Neural progenitor cell (in vitro differentiated cells): ENCODE data around the gene FAM131C. TPM values are rescaled to one million over a fixed set of nuclear protein-coding genes. Genes with fewer than 3 reads are reported as not detected.

Experiments used
- DNase-seq: peaks from one replicate; pipeline ENCODE4 v3.0.0-alpha.2; 2016; ENCODE audit warnings: low spot score
- H2AFZ ChIP-seq: fragments of 200-600 bp; sonication (generic); replicated peaks from 2 replicates; pipeline ENCODE4 v1.6.1; 2016; ENCODE audit warnings: antibody characterized with exemption
- H3F3A ChIP-seq: fragments of 200-600 bp; sonication (generic); 2 replicates; pipeline ENCODE4 v1.6.1; 2016; ENCODE audit warnings: antibody characterized with exemption, low read depth
- H3K27ac ChIP-seq: fragments of 200-600 bp; sonication (generic); 2 replicates; pipeline ENCODE4 v1.5.1; 2016; ENCODE audit warnings: mild to moderate bottlenecking
- H3K27me3 ChIP-seq: fragments of 200-600 bp; sonication (generic); 2 replicates; pipeline ENCODE4 v1.6.1; 2016; ENCODE audit warnings: mild to moderate bottlenecking, moderate library complexity
- H3K36me3 ChIP-seq: fragments of 200-600 bp; sonication (generic); 2 replicates; pipeline ENCODE4 v1.5.1; 2016
- H3K4me1 ChIP-seq: fragments of 200-600 bp; sonication (generic); 2 replicates; pipeline ENCODE4 v1.6.1; 2016; ENCODE audit warnings: mixed run types
- H3K4me2 ChIP-seq: fragments of 200-600 bp; sonication (generic); 2 replicates; pipeline ENCODE4 v1.6.1; 2016
- H3K4me3 ChIP-seq: fragments of 200-600 bp; sonication (generic); 2 replicates; pipeline ENCODE4 v1.5.1; 2016
- H3K79me2 ChIP-seq: fragments of 200-600 bp; sonication (generic); 2 replicates; pipeline ENCODE4 v1.6.1; 2016; ENCODE audit warnings: low read depth
- H3K9ac ChIP-seq: fragments of 200-600 bp; sonication (generic); 2 replicates; pipeline ENCODE4 v1.6.1; 2016
- H3K9me3 ChIP-seq: fragments of 200-600 bp; sonication (generic); 2 replicates; pipeline ENCODE4 v1.5.1; 2016; ENCODE audit warnings: low read depth
- H4K20me1 ChIP-seq: fragments of 200-600 bp; sonication (generic); 2 replicates; pipeline ENCODE4 v1.6.1; 2016; ENCODE audit warnings: low read depth
- H3K27ac Mint-ChIP-seq: 3 replicates; pipeline ENCODE4 v1.8.0; 2021; ENCODE audit warnings: mixed read lengths
- H3K27me3 Mint-ChIP-seq: 2 replicates; pipeline ENCODE4 v1.8.0; 2022; ENCODE audit warnings: low read depth, mild to moderate bottlenecking, inconsistent platforms, moderate library complexity, mixed read lengths; ENCODE audit not compliant: insufficient read depth
- H3K36me3 Mint-ChIP-seq: 3 replicates; pipeline ENCODE4 v1.8.0; 2021; ENCODE audit warnings: mixed read lengths
- H3K4me1 Mint-ChIP-seq: 3 replicates; pipeline ENCODE4 v1.8.0; 2021; ENCODE audit warnings: mixed read lengths
- H3K4me3 Mint-ChIP-seq: 3 replicates; pipeline ENCODE4 v1.8.0; 2021; ENCODE audit warnings: mild to moderate bottlenecking, moderate library complexity, mixed read lengths
- H3K9me3 Mint-ChIP-seq: 3 replicates; pipeline ENCODE4 v1.8.0; 2020; ENCODE audit warnings: mixed read lengths
- EZH2 ChIP-seq: fragments of 200-600 bp; sonication (generic); IDR thresholded peaks from 2 replicates; pipeline ENCODE4 v1.6.1; 2017; ENCODE audit warnings: antibody characterized with exemption, mild to moderate bottlenecking, moderate library complexity
- EZH2phosphoT487 ChIP-seq: fragments of 200-600 bp; sonication (generic); IDR thresholded peaks from 2 replicates; pipeline ENCODE4 v1.6.1; 2017; ENCODE audit warnings: antibody characterized with exemption
- total RNA-seq: library from RNA; depleted of rRNA; stranded (reverse); fragments of >200 nt; gene quantifications from 2 replicates; pipeline ENCODE4 v1.2.3, GENCODE V29; 2015; ENCODE audit warnings: low replicate concordance
- TF ChIP-seq, protein P1 (sequence below): fragments of 200-600 bp; sonication (generic); IDR thresholded peaks from 2 replicates; pipeline ENCODE4 v1.5.1; 2017; ENCODE audit warnings: antibody characterized with exemption, mild to moderate bottlenecking

FAM131C gene
- total RNA-seq, 1 donor from 2014 or later, result 0.13 TPM

DNA sequence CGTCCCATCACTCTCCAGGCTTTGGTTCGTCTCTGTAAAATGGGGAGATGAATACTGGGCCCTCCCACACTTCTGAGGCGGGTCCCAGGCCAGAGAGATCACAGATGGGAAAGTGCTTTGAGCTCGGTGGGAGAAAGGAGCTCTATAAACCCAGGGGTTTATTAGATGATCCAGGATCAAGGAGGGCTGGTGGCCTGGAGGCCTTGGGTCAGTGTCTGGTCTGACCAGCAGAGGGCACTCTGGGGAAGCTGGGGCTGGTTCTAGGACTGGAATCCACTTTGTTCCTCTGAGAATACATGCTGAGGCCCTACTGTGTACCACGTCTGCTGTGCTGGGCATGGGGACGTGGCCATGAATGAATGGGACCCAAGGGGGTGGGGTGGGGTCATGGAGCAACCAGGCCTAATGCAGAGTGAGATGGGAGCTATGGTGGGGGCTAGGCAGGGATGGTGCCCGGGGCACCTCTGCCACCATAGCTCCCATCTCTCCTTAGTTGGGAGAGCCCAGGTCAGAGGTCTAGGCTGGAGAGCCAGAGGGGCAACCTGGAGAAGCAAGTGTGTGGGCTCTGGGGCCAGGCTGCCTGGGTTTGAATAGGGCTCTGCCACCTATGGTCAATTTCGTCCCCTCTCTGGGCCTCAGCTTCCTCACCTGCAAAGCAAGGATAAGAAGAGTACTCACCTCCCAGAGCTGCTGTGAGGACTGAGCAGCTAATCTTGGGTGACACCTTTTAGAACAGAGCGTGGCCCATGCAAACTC, 9.0 kb upstream of the FAM131C start:
- Histone ChIP-seq H3K27me3 (no peaks in the 10 kb centered on the region), H3K9ac (no peak overlapping the region), H3K79me2 (no peaks in the 10 kb centered on the region), H3K4me3 (no peak overlapping the region), H3K36me3 (no peaks in the 10 kb centered on the region), H3K4me1 (peaks cover 6% of the 10 kb centered on the region), H3F3A (no peaks in the 10 kb centered on the region), H3K27ac (no peak overlapping the region), H3K9me3 (no peaks in the 10 kb centered on the region), H4K20me1 (no peaks in the 10 kb centered on the region), H2AFZ (no peak overlapping the region), H3K4me2 (no peak overlapping the region)
- peak overlapping the region; percentile 64 for H3K4me3 Mint-ChIP-seq
- peak overlapping the region; percentile 91 for H3K27ac Mint-ChIP-seq
- no peaks in the 10 kb centered on the region for H3K36me3 Mint-ChIP-seq
- H3K27me3 Mint-ChIP-seq, result peaks cover 14% of the 10 kb centered on the region
- H3K9me3 Mint-ChIP-seq, result no peaks in the 10 kb centered on the region
- peaks cover 17% of the 10 kb centered on the region for H3K4me1 Mint-ChIP-seq
- peak; percentile 84 for DNase-seq
- TF ChIP-seq EZH2, result no peak
- TF ChIP-seq, protein P1, sequence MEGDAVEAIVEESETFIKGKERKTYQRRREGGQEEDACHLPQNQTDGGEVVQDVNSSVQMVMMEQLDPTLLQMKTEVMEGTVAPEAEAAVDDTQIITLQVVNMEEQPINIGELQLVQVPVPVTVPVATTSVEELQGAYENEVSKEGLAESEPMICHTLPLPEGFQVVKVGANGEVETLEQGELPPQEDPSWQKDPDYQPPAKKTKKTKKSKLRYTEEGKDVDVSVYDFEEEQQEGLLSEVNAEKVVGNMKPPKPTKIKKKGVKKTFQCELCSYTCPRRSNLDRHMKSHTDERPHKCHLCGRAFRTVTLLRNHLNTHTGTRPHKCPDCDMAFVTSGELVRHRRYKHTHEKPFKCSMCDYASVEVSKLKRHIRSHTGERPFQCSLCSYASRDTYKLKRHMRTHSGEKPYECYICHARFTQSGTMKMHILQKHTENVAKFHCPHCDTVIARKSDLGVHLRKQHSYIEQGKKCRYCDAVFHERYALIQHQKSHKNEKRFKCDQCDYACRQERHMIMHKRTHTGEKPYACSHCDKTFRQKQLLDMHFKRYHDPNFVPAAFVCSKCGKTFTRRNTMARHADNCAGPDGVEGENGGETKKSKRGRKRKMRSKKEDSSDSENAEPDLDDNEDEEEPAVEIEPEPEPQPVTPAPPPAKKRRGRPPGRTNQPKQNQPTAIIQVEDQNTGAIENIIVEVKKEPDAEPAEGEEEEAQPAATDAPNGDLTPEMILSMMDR, result peak; percentile 92

DNA sequence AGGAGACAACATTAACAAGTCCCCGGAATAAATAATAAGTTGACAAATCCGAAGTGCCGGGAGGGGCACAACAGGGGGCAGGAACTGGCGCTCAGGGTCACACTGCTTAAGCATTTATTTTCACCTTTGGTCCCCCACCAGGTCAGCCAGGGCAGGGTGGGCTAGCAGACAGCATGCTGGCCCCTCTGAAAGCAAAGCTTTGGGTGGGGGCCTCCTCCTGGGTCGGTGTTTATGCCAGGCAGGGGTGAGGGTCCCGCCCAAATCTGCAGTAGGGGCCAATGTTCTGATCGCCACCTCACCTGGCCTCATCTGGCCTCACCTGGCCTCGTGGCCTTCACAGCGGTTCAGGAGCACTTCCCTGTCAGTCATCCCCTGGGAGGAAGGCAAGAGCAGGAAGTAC, 8.2 kb upstream of the FAM131C start:
- H3F3A ChIP-seq, result no peaks in the 10 kb centered on the region
- TF ChIP-seq, protein P1, result no peak
- no peak for TF ChIP-seq EZH2phosphoT487
- no peak for TF ChIP-seq EZH2
- H3K4me1 ChIP-seq, result peaks cover 6% of the 10 kb centered on the region
- DNase-seq, result no peak
- H3K27me3 Mint-ChIP-seq, result peaks cover 16% of the 10 kb centered on the region
- peaks cover 5% of the 10 kb centered on the region for H3K27me3 ChIP-seq
- no peaks in the 10 kb centered on the region for H3K36me3 ChIP-seq
- no peak overlapping the region for H3K4me3 Mint-ChIP-seq
- H3K4me1 Mint-ChIP-seq, result peaks cover 22% of the 10 kb centered on the region
- H3K27ac ChIP-seq, result no peak overlapping the region
- H3K9ac ChIP-seq, result no peak overlapping the region
- no peaks in the 10 kb centered on the region for H3K79me2 ChIP-seq
- no peak overlapping the region for H3K4me3 ChIP-seq
- no peak overlapping the region for H2AFZ ChIP-seq
- no peaks in the 10 kb centered on the region for H3K36me3 Mint-ChIP-seq
- H3K9me3 Mint-ChIP-seq, result no peaks in the 10 kb centered on the region
- H3K27ac Mint-ChIP-seq, result peak overlapping the region; percentile 63
- H3K9me3 ChIP-seq, result no peaks in the 10 kb centered on the region
- no peak overlapping the region for H3K4me2 ChIP-seq
- H4K20me1 ChIP-seq, result no peaks in the 10 kb centered on the region

DNA sequence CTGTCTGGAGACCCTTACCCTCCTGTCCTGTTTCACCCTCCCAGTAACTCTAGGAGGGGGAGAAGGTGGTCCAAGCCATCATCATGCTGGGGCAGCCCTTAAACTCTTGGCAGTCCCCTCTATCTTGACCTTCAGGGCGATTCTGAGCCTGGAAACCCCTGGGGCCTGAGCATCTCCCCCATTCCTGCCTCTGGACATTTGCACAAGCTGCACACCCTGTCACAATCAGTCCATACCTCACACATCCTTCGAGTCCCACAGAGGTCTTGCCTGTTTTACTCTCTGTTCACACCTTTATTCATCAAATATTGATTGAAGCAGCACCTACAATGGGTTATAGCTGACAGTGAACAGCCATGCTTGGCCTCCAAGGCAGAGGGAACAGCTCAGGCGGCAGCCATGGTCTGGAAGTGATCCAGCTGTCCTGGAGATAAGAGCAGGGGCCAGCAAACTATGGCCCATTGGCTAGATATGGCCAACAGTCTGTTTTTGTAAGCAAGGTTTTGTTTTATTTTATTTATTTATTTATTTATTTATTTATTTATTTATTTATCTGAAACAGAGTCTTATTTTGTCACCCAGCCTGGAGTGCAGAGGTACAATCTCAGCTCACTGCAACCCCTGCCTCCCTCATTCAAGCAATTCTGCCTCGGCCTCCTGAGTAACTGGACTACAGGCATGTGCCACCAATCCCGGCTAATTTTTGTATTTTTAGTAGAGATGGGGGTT, 7.1 kb upstream of the FAM131C start:
- no peaks in the 10 kb centered on the region for H3K9me3 Mint-ChIP-seq
- H3K4me3 ChIP-seq, result no peak overlapping the region
- no peaks in the 10 kb centered on the region for H3K9me3 ChIP-seq
- H3K27ac ChIP-seq, result no peak overlapping the region
- H3K27me3 ChIP-seq, result peaks cover 16% of the 10 kb centered on the region
- no peak for DNase-seq
- no peak for TF ChIP-seq EZH2phosphoT487
- TF ChIP-seq, protein P1, result no peak
- no peak for TF ChIP-seq EZH2
- H3F3A ChIP-seq, result no peaks in the 10 kb centered on the region
- no peaks in the 10 kb centered on the region for H3K79me2 ChIP-seq
- H3K4me1 Mint-ChIP-seq, result peaks cover 29% of the 10 kb centered on the region
- peaks cover 6% of the 10 kb centered on the region for H3K4me1 ChIP-seq
- H3K27me3 Mint-ChIP-seq, result peaks cover 17% of the 10 kb centered on the region
- no peak overlapping the region for H2AFZ ChIP-seq
- H4K20me1 ChIP-seq, result no peaks in the 10 kb centered on the region
- no peak overlapping the region for H3K27ac Mint-ChIP-seq
- H3K4me3 Mint-ChIP-seq, result no peak overlapping the region
- no peak overlapping the region for H3K9ac ChIP-seq
- no peaks in the 10 kb centered on the region for H3K36me3 Mint-ChIP-seq
- no peak overlapping the region for H3K4me2 ChIP-seq
- H3K36me3 ChIP-seq, result no peaks in the 10 kb centered on the region
